Measurements from ENCODE around the gene QRFPR.

GRCh38 chr4:121397941-121398601 is 17.3 kb upstream of the QRFPR start:
- TF ChIP-seq CTCF (IDR thresholded peaks at IDR 0.05): no peak
- TF ChIP-seq ZFX (IDR thresholded peaks at IDR 0.05; ENCODE audit: borderline replicate concordance): no peak
